BLaER1 treated with 17β-estradiol and CSF1 and Interleukin-3, amounts not matched to agents 10 nM and 100 nM (cell line): ENCODE measurements around the gene CNKSR2.

Source experiments
- H3K27ac ChIP-seq, 11 experiments: shearing (Covaris generic); formaldehyde crosslinking; 2 replicates each; pipeline ENCODE4 v1.8.1; 2022
- H3K27me3 ChIP-seq, 11 experiments: shearing (Covaris generic); formaldehyde crosslinking; 2 replicates each; pipeline ENCODE4 v1.8.1; 2022
- H3K36me3 ChIP-seq, 11 experiments: shearing (Covaris generic); formaldehyde crosslinking; 2 replicates each; pipeline ENCODE4 v1.8.1; 2022
- H3K4me1 ChIP-seq, 10 experiments: shearing (Covaris generic); formaldehyde crosslinking; 2 replicates each; pipeline ENCODE4 v1.8.1; 2022
- H3K4me2 ChIP-seq, 11 experiments: shearing (Covaris generic); formaldehyde crosslinking; 2 replicates each; pipeline ENCODE4 v1.8.1; 2022
- H3K4me3 ChIP-seq, 10 experiments: shearing (Covaris generic); formaldehyde crosslinking; 2 replicates each; pipeline ENCODE4 v1.8.1; 2022
- H3K9ac ChIP-seq, 11 experiments: shearing (Covaris generic); formaldehyde crosslinking; 2 replicates each; pipeline ENCODE4 v1.8.1; 2022
- H3K9me3 ChIP-seq, 11 experiments: shearing (Covaris generic); formaldehyde crosslinking; replicated peaks in 1 of 11; 2 replicates each; pipeline ENCODE4 v1.8.1; 2022
- H4K20me1 ChIP-seq, 11 experiments: shearing (Covaris generic); formaldehyde crosslinking; 2 replicates each; pipeline ENCODE4 v1.8.1; 2022
- Cebpa-rat ChIP-seq, 11 experiments: shearing (Covaris generic); IDR thresholded peaks; 2 replicates each; pipeline ENCODE4 v1.8.1; 2022

The CNKSR2 gene

DNA sequence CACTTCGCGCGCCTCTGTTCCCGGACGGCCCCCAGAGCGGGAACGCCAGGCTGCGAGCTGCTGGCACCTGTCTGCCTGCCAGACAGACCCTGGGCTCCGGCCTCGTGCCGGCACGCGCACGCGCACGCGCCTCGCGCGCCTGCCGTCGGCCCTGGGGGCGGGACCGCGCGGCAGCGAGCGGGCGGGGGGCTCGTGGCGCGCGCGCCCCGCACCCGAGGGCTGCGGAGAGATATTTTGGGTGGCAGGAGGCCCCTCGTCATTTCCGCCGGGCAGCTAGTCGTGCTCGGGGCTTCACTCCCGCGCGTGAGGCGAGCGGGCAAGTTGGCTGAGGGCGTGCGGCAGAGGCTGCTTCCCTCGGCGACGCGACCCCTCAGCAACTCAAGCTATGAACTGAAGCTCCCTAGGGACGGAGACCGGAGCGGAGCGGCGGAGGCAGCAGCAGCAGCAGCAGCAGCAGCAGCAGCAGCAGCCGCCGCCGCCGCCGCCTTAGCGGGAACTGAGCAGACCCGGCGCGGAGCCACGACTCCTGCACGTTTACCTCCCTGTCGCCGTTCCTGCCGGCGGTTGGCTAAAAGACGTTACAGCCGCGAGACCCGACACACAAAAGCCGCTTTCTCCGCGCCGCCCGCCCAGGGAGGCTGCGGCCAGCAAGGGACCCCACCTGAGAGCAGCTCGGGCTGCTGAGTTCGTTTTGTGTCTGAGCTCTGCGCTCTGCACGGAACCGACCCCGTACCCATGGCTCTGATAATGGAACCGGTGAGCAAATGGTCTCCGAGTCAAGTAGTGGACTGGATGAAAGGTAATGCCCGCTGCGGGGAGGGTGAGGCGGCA is at the start of gene CNKSR2:
CNKSR2 (plus strand) TSS at position 256 of the 831 bp plus-strand sequence; CDS start at position 736, 480 bp downstream.
- Histone ChIP-seq H3K9ac (peak within 1 kb of the TSS; percentile 48 to 80 (median 68); a peak in 20 of 22 replicates), H3K27me3 (peaks cover 0 to 27% (median 0%) of the 10 kb centered on the region in 11 experiments; a peak in 10 of 22 replicates), H3K4me2 (peak within 1 kb of the TSS; percentile 77 to 92 (median 86))

DNA sequence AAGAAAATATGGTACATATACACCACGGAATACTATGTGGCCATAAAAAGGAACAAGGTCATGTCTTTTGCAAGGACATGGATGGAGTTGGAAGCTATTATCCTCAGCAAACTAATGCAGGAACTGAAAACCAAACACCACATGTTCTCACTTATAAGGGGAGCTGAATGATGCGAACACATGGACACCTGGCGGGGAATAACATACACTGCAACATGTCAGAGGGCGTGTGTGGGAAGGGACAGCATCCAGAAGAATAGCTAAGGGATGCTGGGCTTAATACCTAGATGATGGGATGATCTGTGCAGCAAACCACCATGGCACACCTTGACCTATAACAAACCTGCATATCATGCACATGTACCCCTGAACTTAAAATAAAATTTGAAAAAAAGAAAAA is 19.5 kb upstream of the CNKSR2 start:
- Histone ChIP-seq H4K20me1 (no peaks in the 10 kb centered on the region), H3K27ac (no peak overlapping the region), H3K9ac (no peak overlapping the region), H3K9me3 (peaks cover 21 to 29% (median 25%) of the 10 kb centered on the region in 11 experiments), H3K36me3 (no peaks in the 10 kb centered on the region), H3K4me2 (no peak overlapping the region), H3K4me3 (no peak overlapping the region), H3K4me1 (no peaks in the 10 kb centered on the region), H3K27me3 (no peaks in the 10 kb centered on the region)
- no peak for TF ChIP-seq Cebpa-rat (IDR thresholded peaks at IDR 0.05)

More for the DNA sequence above, at the start of gene CNKSR2:
- Histone ChIP-seq H3K27ac (peak within 1 kb of the TSS in 9 of 11 experiments; percentile 14 to 58 (median 47); a peak in 17 of 22 replicates), H3K4me1 (peaks cover 0 to 16% (median 2%) of the 10 kb centered on the region in 10 experiments; a peak in 9 of 20 replicates), H3K9me3 (peaks cover 13 to 22% (median 20%) of the 10 kb centered on the region in 11 experiments; a peak in 21 of 22 replicates), H4K20me1 (peaks cover 0 to 9% (median 0%) of the 10 kb centered on the region in 11 experiments; a peak in 2 of 22 replicates), H3K36me3 (no peaks in the 10 kb centered on the region), H3K4me3 (peak within 1 kb of the TSS; percentile 61 to 76 (median 72))
- no peak for TF ChIP-seq Cebpa-rat (IDR thresholded peaks at IDR 0.05)

- no peak for TF ChIP-seq Cebpa-rat (IDR thresholded peaks at IDR 0.05)
- Histone ChIP-seq H3K4me2 (no peak overlapping the region), H3K4me1 (no peaks in the 10 kb centered on the region), H3K9ac (no peak overlapping the region), H3K27me3 (no peaks in the 10 kb centered on the region), H4K20me1 (no peaks in the 10 kb centered on the region), H3K9me3 (peaks cover 10 to 18% (median 14%) of the 10 kb centered on the region in 11 experiments), H3K36me3 (no peaks in the 10 kb centered on the region), H3K4me3 (no peak overlapping the region), H3K27ac (no peak overlapping the region)
These were observed 18.4 kb upstream of the CNKSR2 start for GRCh38 chrX:21355831-21356230.

GRCh38 chrX:21369613-21370012 is 4.6 kb upstream of the CNKSR2 start:
- TF ChIP-seq Cebpa-rat (IDR thresholded peaks at IDR 0.05) = no peak
- no peak overlapping the region for H3K27ac ChIP-seq
- H4K20me1 ChIP-seq = no peaks in the 10 kb centered on the region
- no peak overlapping the region for H3K9ac ChIP-seq
- H3K4me1 ChIP-seq = no peaks in the 10 kb centered on the region
- peaks cover 0 to 13% (median 0%) of the 10 kb centered on the region in 11 experiments; a peak in 6 of 22 replicates for H3K27me3 ChIP-seq
- no peaks in the 10 kb centered on the region for H3K36me3 ChIP-seq
- peaks cover 9 to 16% (median 11%) of the 10 kb centered on the region in 11 experiments; a peak in 20 of 22 replicates for H3K9me3 ChIP-seq
- H3K4me2 ChIP-seq = no peak overlapping the region
- no peak overlapping the region for H3K4me3 ChIP-seq

DNA sequence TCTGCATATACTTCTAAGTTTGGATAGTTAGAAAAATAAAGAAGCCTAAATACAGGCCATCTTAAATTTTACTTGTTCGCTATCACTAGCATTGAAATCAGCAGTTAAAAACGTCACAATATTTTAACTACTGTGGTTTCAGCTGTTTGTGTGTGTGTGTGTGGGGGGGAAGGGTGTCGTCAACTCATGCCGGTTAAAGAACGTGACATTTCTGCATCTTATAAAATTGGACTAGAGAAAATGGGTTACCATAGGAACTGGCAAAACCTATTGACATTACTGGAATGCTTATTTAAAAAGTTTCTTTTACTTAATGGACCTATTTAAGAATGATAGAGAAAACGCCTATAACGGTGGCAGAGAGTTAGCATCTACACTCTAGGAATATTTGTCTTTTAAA is 1.2 kb upstream of the CNKSR2 start:
- Histone ChIP-seq H3K27ac (no peak overlapping the region), H3K9ac (no peak overlapping the region), H3K27me3 (peaks cover 0 to 27% (median 0%) of the 10 kb centered on the region in 11 experiments; a peak in 10 of 22 replicates), H3K4me3 (no peak overlapping the region), H3K36me3 (no peaks in the 10 kb centered on the region), H4K20me1 (peaks cover 0 to 9% (median 0%) of the 10 kb centered on the region in 11 experiments; a peak in 2 of 22 replicates), H3K9me3 (peaks cover 13 to 22% (median 20%) of the 10 kb centered on the region in 11 experiments; a peak in 21 of 22 replicates), H3K4me1 (peaks cover 0 to 16% (median 2%) of the 10 kb centered on the region in 10 experiments; a peak in 9 of 20 replicates), H3K4me2 (peak overlapping the region in 1 of 11 experiments; percentile 85; a peak in 1 of 22 replicates)
- no peak for TF ChIP-seq Cebpa-rat (IDR thresholded peaks at IDR 0.05)

DNA sequence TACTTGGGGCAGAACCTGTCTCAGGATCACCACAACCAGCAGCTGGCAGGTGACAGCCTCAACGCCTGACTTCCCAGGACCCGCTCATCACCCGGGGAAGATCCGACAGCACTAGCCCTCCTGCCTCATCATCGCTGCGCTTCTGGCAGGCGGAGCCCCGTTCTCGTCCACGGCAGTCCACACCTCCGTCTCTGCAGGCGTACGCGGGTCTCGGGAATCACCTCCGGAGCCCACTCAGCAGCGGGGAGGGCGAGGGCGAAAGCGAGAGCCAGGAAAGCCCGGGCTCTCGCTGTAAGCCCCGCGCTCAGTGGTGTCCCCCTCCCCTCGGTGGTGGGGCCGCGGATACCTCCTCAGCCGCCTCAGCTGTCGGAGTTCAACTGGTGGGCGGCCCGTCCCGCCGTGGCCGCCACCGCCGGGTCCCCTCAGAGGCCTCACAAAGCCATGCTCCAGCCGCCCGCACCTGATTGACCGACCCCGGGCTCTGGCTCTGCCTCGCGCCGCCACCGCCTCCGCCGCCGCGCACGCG is 518 bp upstream of the CNKSR2 start:
- H3K4me3 ChIP-seq = peak overlapping the region; percentile 61 to 76 (median 72)
- peaks cover 0 to 9% (median 0%) of the 10 kb centered on the region in 11 experiments; a peak in 2 of 22 replicates for H4K20me1 ChIP-seq
- H3K4me1 ChIP-seq = peaks cover 0 to 16% (median 2%) of the 10 kb centered on the region in 10 experiments; a peak in 9 of 20 replicates
- H3K9me3 ChIP-seq = peaks cover 13 to 22% (median 20%) of the 10 kb centered on the region in 11 experiments; a peak in 21 of 22 replicates
- no peaks in the 10 kb centered on the region for H3K36me3 ChIP-seq
- peaks cover 0 to 27% (median 0%) of the 10 kb centered on the region in 11 experiments; a peak in 10 of 22 replicates for H3K27me3 ChIP-seq
- peak overlapping the region in 8 of 11 experiments; percentile 8 to 58 (median 37); a peak in 10 of 22 replicates for H3K27ac ChIP-seq
- no peak for TF ChIP-seq Cebpa-rat (IDR thresholded peaks at IDR 0.05)
- H3K4me2 ChIP-seq = peak overlapping the region; percentile 77 to 92 (median 86)
- H3K9ac ChIP-seq = peak overlapping the region; percentile 28 to 80 (median 68); a peak in 20 of 22 replicates

DNA sequence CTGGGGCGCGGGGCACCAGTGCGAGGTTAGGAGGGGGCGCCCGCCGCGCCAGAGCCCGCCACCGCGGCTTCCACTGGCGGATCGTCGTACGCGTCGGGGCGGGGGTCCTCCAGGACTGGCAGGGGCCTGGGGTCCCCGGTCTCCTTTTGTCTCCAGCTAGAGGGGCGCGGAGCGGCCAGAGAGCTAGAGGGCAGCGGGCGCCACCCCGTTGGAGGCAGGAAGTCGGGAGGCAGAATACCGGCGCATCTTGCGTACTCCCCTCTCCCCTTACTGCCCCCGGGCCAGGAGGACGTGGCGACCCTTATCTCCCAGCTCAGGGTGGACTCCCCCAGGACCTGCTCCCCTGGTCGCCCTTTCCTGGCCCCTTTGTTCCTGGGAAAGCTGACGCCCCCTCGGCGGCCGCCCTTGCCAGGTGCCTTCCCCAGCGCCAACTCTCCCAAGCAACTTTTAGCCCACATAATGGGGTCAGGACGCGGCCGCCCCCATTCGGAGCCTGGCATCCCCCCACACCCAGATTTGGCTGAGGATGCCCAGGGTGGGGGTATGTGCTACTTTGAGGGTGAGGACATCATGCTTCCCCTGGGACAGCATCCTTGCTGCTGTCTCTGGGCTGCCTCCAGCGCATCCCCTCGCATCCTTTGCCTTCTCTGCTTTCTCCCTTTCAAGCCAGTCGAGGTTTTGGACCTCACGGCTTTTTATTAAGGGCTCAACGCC is 933 bp downstream of the CNKSR2 start:
- H3K27ac ChIP-seq = peak overlapping the region in 8 of 11 experiments; percentile 36 to 58 (median 48); a peak in 13 of 22 replicates
- H3K36me3 ChIP-seq = no peaks in the 10 kb centered on the region
- peaks cover 0 to 16% (median 2%) of the 10 kb centered on the region in 10 experiments; a peak in 9 of 20 replicates for H3K4me1 ChIP-seq
- no peak for TF ChIP-seq Cebpa-rat (IDR thresholded peaks at IDR 0.05)
- peak overlapping the region; percentile 48 to 80 (median 68); a peak in 20 of 22 replicates for H3K9ac ChIP-seq
- peaks cover 13 to 22% (median 20%) of the 10 kb centered on the region in 11 experiments; a peak in 21 of 22 replicates for H3K9me3 ChIP-seq
- peak overlapping the region; percentile 77 to 92 (median 86) for H3K4me2 ChIP-seq
- peaks cover 0 to 9% (median 0%) of the 10 kb centered on the region in 11 experiments; a peak in 2 of 22 replicates for H4K20me1 ChIP-seq
- peaks cover 0 to 27% (median 0%) of the 10 kb centered on the region in 11 experiments; a peak in 10 of 22 replicates for H3K27me3 ChIP-seq
- peak overlapping the region; percentile 61 to 76 (median 72) for H3K4me3 ChIP-seq

DNA sequence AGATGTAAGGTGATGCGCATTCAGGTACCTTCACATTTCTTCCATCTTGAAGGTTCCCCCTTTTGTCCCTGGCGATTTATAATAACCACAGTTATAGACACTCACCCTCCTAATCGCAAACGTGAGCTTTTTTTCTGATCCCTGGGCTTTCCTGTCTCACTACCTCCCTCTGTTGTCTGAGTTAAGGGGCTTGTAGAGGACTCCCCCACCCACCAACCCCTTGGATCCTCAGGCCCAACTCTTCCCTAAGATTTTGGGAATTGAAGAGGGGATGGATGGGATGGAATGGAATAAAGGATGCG is 1.4 kb downstream of the CNKSR2 start:
- Histone ChIP-seq H3K9me3 (peaks cover 13 to 22% (median 20%) of the 10 kb centered on the region in 11 experiments; a peak in 21 of 22 replicates), H3K9ac (peak overlapping the region in 5 of 11 experiments; percentile 63 to 80 (median 76); a peak in 5 of 22 replicates), H4K20me1 (peaks cover 0 to 9% (median 0%) of the 10 kb centered on the region in 11 experiments; a peak in 2 of 22 replicates), H3K4me3 (peak overlapping the region in 8 of 10 experiments; percentile 68 to 76 (median 72); a peak in 15 of 20 replicates), H3K27me3 (peaks cover 0 to 27% (median 0%) of the 10 kb centered on the region in 11 experiments; a peak in 10 of 22 replicates), H3K4me1 (peaks cover 0 to 16% (median 2%) of the 10 kb centered on the region in 10 experiments; a peak in 9 of 20 replicates), H3K27ac (no peak overlapping the region), H3K36me3 (no peaks in the 10 kb centered on the region), H3K4me2 (peak overlapping the region in 9 of 11 experiments; percentile 83 to 92 (median 86); a peak in 18 of 22 replicates)
- no peak for TF ChIP-seq Cebpa-rat (IDR thresholded peaks at IDR 0.05)
